GM12801 (cell line): ENCODE measurements around the gene EYS.

ENCODE experiments used
- CTCF ChIP-seq: IDR thresholded peaks from one replicate; pipeline ENCODE4 v1.5.1; 2011; ENCODE audit warnings: control low read depth; ENCODE audit not compliant: insufficient read length; ENCODE audit errors: extremely low read depth

The EYS gene

GRCh38 chr6:64123761-64124633, 1583.0 kb downstream of the EYS start:
- no peak for TF ChIP-seq CTCF

DNA sequence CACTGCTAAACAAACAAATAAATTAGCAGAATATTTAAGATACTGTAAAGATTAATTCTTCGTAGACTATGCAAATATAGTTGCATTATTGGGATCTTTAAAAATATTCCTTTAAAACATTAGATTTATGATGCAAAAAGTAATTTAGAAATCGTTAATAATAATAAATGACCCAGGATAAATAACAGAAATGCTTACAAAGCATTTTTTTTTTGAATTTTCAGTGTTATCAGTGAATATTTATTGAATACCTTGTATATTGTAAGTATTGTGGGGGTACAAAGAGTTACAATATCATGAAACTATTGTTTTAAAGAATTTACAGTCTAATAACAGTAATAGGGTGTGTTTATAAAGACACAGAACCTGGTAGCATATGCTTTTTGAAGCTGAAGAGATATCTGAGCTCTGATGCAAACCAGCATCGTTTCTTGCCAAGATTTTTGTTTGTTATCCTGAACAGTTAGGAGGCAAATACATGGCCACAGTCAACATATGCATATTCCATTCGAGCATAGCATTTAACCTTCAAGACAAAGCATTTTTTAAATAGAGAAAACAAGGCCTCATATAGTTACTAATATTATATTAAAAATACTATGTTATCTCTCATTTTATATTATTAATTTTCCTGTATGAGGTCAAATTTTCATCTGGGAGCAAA, 1584.2 kb downstream of the EYS start:
- TF ChIP-seq CTCF = no peak

- TF ChIP-seq CTCF = no peak
These were observed 1585.9 kb downstream of the EYS start for GRCh38 chr6:64121011-64121565.

- no peak for TF ChIP-seq CTCF
These were observed 1593.3 kb downstream of the EYS start for GRCh38 chr6:64113704-64114103.

DNA sequence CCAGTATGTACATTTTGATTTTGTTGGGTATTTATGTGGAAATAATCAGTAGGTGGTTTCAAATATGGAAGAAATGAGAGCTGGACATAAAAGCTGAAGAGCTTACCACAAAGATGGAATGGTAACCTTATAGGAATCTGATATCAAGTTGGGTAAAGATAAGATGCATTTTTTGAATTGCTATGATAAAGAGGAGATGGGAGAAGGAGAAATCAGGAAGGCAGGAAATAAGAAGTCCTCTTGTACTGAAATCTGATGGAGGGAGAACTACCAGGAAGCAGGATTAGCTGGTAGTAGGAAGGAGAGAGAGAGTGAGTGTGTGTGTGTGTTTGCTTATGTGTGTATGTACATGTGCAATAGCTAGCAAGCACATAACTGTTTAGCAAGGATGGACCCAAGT, 1603.0 kb downstream of the EYS start:
- no peak for TF ChIP-seq CTCF

DNA sequence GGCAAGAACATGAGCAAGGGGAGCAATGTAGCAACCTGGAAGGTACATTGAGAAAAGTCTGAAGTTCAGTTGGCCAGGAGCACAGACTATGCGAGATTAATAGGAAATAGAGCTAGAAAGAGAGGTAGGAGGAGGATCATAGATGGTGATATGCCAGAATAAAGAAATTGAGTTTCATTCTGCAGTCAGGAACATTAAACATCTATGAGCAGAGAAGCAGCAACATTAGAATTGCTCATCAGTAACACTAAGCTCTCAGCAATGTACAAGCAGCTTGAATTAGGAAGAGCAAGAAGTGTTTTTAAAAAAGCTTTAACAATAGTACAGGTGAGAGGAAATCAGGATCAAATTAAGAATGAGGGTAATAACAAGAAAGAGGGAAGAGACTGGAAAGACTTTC, 1603.5 kb downstream of the EYS start:
- TF ChIP-seq CTCF = no peak

GRCh38 chr6:64100702-64101303, 1606.2 kb downstream of the EYS start:
- no peak for TF ChIP-seq CTCF
